ENCODE results near the gene TCAF2.
"Not testable (repeated sequence)": the region's sequence is repeated elsewhere in the genome, so short reads cannot be mapped to it uniquely, and the experiment has no call there.

Gene TCAF2

DNA sequence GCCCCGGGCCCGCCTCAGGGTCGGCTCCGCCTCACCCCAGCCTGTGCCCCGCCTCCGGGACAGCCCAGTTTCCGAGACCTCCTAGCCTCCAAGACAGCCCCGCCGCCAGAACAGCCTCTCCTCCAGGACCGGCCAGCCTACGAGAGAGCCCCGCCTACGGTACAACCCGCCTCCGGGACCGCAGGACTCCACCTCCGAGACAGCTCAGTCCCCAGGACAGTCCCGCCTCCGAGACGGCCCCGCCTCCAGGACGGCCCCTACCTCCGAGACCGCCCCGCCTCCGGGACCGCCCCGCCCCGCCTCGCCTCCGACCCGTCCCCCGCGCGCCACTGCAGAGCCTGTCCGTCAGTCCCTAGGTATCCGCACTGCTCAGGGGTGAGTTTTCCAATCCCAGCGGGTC, at the start of gene TCAF2:
TCAF2 (plus strand) TSS at position 329 of the 400 bp plus-strand sequence.
- DNase-seq = not testable (repeated sequence)

DNA sequence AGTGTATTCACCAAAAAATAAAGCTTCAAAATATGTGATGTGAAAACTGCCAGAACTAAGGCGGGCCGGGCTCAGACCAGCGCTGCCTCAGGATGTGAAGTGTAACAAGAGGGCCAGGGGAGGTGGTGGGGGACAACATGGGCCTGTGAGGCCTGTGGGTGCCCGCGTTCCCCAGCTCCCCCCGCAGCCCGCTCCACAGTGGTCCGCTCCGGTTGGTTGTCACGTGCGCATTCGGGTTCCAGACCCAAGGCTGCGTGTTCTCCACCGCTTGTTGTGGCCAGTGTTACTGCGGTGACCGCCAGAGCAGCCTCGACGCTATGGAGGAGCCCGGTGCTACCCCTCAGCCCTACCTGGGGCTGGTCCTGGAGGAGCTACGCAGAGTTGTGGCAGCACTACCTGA, 49.3 kb upstream of the TCAF2 start, which contains the start of gene CTAGE15:
CTAGE15 (plus strand) TSS at position 301 of the 400 bp plus-strand sequence; CDS start at position 318, 17 bp downstream.
- DNase-seq = not testable (repeated sequence)

DNA sequence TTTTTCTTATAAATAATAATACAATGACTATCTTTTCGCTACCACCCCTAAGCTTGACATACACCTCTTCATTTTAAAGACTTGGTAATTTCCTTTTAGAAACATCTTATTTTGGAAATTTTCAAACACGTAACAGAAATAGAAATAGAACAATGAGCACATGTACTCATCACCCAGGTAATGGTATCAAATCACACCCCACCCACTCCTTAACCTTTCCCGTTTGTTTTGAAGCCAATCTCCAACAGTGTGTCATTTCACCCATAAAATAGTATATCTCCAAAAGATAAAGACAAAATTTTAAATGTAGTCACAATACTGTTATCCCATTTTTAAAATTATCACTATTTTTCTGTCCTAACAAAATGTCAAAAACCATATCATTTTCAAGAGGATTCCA, 32.6 kb upstream of the TCAF2 start:
- not testable (repeated sequence) for DNase-seq

DNA sequence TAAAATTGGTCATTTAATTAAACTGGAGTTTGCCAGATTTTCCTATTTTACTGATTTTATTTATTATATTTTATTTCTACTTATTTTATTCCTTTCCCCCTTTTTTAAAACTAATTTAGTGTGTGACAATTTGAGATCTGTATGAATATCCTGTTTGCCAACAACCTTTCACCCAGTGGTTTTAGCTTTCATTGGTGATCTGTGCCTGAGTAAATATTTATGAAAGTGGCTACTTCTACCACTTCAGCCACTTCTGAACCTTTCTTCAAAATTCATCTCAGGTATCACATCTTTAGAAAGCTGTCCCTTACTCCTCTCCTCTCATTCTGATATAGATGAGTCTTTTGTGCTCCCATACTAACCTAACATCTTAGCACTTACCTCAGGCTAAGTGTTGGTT, 30.9 kb upstream of the TCAF2 start:
- not testable (repeated sequence) for DNase-seq

DNA sequence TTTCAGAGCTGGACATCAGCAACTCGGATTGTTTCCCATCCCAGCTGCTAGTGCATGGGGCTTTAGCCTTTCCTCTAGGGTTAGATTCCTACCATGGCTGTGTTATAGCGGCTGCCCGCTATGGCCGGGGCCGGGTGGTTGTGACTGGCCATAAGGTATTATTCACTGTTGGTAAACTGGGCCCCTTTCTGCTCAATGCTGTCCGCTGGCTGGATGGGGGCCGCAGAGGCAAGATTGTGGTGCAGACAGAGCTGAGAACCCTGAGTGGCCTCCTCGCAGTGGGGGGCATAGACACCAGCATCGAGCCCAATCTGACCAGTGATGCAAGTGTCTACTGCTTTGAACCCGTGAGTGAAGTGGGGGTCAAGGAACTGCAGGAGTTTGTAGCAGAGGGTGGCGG, 22.7 kb upstream of the TCAF2 start:
- not testable (repeated sequence) for DNase-seq

DNA sequence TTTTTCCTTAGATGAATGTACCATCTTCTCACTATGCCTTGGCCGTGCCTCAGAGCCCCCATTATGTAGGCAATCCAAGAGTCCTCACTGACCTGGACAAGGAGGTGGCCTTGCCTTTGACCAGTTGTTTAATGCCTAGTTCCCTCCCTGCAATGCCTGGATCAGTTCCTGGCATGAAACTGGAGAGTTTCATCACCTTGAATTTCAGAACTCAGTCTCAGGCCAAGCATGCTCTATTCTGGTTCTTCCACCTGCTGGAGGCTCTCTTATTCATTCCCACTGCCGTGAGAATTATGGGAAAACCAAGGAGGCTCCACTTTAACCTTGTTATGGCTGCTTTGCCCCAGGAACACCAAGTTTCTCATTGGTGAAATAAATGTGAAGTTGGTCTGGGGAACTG, 17.2 kb upstream of the TCAF2 start:
- not testable (repeated sequence) for DNase-seq

DNA sequence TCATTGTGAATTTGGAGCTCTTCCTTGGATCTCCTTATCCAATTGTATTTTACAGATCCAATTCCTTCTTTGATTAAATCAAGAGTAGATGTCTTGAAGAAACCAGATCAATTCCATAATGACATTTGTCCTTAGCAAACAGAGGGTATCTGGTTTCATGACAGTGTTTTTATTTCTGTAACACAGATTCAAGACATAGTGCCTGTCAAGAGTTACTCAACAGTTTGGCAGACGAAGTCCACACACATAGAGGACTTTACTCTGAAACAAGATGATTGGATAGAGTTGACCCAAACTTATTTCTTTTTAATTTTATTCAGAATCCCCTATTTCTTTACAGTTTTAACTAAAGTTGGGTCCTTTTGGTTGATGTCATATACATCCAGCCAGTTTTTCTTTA, 14.7 kb upstream of the TCAF2 start:
- DNase-seq = not testable (repeated sequence)

DNA sequence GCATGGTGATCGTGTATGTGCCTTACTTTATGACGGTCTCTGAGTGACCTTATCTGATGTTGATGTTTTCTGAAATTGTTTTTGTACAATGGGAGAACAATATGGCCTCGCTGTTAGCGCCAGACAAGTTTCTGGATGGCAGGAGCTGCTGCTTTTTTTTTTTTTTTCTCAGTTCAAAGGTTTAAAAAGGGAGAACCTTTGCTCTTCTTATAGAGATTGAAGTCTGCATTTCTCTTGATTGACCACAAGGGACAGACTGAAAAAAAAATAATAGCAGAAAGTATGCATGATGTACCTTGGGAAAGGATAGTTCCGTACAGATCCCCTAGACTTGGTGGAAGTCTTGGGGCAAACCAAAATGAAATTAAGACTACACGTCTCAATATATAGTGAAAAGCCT, 5.2 kb upstream of the TCAF2 start:
- DNase-seq = not testable (repeated sequence)

DNA sequence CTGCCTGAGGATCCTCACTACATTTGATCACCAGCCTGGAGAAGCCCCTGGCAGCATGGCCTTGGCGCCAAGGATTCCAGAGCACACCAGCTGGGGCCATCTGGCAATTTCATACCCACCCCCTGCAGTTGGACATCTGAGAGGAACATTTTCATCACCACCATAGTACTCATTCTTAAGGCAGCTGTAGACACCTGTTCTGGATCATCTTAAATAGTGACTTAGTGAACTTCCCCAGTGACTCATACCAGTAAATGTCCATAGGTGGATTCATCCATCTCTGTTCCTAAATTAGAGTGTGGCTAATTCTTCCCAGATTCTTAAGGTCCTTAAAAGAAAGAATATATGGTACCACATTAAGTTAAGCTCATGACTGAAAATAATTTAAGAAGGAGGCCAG, 3.6 kb upstream of the TCAF2 start:
- not testable (repeated sequence) for DNase-seq

DNA sequence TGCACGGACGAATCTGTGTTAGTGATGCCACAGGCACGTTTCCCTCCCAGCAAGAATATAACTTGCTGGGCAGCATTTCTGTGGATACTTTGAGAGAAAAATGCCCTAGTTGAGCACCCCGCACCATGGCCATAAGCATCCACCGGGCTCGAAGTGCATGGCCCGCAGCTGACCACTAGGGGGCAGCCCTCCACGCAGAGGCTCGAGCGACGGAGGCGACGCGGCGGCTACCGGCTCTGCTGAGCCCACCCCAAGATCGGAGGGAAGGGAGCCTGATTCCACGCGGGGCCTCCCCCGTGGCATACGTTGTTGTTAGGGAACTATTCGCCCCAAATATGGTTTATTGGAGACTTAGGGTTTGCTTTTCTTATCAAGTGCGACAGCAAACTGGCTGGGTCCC, 716 bp upstream of the TCAF2 start:
- not testable (repeated sequence) for DNase-seq

DNA sequence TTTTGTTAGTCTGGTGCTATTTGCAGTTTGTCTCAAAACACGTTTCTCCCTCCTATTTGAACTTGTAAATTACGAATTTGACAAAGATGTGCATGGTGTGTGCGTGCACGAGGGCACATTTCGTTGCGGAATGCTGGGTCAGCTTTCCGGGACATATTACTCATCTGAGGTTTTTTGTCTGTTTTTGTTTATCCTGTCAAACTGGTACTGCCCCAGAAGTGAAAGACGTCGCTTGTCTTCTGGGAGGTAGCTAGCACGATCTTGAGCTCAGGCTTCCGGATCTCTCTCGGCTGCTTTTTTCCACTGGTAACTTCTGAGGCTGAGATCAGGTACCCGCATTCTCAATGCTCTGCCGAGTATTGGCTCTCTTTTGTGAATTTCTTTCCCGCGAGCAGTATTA, 401 bp downstream of the TCAF2 start:
- DNase-seq = not testable (repeated sequence)

DNA sequence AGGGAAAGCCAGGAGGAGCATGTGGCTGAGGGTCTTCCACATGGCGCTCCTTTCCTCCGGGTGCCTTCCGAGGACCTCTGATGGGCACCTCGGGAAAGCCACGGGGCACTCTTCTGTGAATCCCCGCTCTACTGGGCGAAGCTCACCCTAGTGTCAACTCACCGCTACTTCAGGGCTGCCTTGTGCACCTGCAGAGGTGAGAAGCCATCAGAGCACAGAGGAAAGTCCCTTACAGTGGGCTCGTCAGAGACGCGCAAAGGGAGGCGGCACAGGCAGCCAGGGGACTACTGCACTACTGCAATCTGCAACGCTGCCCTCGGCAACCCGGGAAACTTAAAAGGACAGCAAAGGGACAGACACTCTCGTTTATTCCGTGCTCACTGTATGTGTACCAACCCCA, 1.4 kb downstream of the TCAF2 start:
- not testable (repeated sequence) for DNase-seq

DNA sequence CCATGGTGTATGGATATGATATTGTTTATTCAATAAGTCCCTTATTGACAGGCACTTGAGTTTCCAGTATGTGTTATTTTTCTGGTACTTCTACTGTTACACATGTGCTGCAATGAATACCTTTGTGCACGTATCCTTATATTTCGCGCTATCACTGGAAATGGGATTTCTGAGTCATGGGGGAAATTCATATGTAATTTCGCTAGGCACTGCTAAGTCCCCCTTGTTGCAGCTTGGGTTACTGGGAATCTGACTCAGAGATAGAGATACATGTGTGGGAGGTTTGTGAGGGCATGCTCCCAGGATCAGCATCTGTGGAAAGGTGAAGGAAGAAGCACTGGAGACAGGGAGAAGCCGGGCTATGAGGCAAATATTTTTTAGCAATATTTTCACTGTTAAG, 9.9 kb downstream of the TCAF2 start:
- DNase-seq = not testable (repeated sequence)

DNA sequence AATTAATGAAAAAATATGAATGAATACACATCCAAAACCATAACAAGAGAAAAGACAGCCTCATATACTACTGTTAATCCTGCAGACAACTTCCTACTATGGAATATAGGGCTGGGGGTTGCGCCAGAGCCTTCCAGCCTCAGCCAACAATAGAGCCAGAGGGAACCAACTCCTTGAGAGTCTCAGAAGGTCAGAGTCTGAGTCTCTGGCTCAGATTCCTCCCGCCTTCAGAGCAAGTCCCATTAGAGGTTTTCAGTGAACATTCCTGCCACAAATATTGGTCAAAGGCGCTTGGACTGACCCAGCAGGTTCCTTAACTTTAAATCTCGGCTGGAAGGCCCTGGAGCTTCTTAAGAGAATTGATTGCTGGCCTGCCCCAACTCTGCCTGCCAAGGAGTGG, 11.7 kb downstream of the TCAF2 start:
- DNase-seq = not testable (repeated sequence)

DNA sequence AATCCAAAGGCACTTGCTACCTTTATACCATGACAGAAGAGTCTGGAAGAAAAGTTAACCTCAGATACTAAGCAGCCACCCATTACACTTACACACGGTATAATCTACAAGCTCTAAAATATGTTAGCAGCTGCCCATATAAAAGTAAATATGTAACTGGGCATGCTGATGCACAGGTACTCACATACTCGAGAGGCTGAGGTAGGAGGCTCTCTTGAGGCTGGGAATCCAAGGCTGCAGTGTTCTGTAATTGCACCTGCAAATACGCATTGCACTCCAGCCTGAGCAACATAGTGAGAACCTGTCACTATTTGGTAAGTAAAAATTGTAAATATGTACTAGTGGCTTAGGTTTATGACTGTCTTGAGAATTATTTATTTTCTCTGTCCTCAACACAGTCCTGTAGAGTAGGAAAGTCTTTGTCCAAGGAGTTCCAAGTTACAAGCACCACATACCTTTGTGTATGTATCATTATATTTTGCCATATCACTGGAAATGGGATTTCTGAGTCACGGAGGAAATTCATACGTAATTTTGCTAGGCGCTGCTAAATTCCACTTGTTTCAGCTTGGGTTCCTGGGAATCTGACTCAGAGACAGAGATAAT, 12.3 kb downstream of the TCAF2 start:
- not testable (repeated sequence) for DNase-seq

DNA sequence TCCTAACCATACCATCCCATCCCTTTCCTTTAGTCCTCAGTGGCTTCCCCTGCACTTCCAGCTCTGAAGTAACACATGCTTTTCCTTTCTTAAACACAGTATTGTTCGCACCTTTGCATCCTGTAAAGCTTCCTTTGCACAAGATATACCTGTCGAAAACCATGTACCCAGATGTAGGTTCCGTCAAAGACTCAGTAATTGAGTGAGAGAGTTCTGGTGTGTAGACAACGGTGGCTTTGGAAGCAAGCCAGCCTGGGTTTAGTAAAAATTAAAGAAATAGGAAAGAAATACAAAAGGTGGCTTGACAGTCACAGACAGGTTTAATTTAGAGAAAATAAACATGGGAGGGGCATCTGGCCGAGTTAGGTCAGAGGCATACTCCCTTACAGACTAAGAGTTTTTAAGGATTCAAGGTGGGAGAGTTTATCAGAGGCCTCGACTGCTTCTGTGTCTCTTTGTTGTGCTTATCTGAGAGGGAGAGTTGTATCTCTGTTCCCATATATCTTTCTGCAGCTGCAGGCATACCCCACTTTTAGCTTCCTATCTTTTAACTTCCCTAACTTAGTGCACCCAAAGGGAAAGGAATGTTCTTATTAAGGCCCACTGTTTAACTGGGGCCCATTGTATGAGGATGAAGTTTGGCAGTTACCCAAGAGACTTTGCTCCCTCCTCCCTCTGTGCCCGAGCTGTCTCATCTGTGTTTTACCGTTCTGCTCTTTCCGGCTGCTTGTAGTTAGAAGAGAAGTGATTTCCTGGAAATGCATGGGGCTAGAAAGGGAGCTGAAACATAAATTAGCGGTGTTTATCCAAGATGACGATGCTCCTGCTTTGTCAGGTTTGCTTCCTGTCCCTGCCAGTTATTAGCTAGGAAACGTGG, 14.8 kb downstream of the TCAF2 start:
- not testable (repeated sequence) for DNase-seq

DNA sequence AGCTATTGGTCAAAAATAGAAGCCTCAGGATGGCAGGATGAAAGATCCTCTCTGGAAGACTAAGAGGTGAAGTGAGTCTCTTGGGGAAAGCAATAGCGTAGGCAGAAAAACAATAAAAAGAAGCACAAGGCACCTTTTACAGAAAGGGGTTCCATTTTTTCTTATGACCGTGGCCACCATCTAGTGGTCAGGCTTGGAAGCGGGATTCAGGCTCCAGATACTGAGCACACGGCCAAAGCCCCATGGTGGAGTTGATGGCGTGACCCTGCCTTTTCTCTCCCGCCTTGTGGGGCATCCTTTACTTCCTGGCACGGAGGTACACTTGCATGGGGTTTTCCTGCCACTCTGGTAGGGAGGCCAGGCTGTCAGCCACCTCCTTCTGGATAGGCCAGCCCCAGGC, 18.6 kb downstream of the TCAF2 start:
- not testable (repeated sequence) for DNase-seq

DNA sequence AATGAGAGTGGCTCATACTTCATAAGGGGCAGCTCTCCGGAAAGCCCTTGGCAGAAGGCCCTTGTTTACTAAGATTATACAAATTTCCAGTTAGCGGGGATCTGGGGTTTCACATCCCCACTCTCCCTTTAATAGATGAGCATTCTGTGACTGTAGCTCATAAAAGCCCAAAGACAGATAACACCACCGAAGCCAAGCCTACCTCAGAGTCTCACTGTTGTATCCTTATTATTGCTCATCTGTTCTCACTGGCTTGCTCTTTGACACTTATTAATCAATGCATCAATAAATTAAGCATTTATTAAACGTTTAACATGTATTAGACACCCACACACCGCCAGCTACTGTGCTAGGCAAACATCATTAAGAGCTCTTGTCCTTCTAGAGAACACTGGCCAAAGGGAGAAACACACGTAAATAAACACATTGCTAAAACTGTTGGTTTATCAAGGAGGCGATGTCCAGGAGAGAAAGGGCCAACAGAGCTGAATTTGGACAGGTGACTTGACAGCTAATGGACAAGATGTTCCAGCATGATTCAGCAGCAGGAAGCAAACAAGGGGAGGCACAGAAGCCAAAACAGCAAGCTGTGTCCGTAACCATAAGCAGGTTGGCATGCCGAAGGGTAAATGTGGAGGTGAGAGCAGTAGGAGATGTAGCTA, 19.9 kb downstream of the TCAF2 start:
- not testable (repeated sequence) for DNase-seq

DNA sequence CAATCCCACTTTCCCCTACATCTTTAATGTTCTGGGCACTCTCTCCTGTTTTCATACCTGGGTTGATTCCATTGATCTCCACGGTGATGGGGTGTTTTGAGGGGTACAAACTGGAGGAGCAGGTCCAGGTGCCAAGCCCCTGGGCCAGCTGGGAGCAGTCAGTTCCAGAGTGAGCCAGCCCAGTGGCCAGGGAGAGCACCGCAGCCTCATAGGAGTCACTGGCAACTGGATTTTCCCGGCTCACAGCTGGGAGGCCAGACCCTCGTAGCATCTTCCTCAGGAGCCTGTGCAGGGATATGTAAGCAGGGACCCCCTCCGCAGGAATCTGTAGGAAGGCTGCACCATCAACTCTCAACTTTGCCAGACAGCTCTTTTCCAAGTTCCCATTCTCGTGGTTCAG, 25.8 kb downstream of the TCAF2 start:
- not testable (repeated sequence) for DNase-seq

DNA sequence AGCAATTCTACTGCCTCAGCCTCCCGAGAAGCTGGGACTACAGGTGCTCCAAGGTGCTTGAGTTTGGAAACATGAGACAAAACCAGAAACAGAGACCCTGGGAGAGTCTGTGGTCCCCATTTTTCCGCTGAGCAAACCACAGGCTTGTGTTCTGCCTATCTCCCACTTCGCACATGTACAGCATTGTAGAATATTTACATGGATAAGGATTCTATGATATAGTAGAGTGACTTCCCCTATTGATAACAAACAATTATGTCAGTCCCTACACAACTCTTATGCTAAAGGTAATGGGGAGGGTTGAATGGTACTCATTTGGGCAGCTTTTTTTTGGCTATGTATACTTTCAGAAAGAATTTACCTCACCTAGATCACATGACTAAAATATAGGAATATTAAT, 29.1 kb downstream of the TCAF2 start:
- not testable (repeated sequence) for DNase-seq

DNA sequence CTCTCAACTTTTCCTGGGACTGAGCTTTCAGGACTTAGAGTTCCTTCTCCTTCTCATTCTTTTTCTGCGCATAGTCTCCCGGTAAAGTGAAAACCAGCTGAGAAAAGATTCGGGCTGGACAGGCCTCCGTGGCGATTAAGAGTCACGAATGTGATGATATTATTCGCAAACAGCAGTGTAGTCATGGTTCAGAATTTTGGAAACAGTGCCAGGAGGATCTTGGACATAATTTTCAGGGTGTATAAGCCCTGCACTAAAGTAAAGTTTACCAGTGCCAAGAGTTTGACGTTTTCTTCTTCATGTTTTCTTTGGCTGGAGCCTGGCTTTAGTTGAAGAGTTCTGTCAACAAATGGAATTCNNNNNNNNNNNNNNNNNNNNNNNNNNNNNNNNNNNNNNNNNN, 29.7 kb downstream of the TCAF2 start:
- not testable (repeated sequence) for DNase-seq
